NB4 (cell line): ENCODE data around the gene TMEM185B.

ENCODE experiments used
- MAX ChIP-seq: IDR thresholded peaks from 2 replicates; pipeline ENCODE4 v1.6.1; 2011; ENCODE audit warnings: low read depth, low read length
- MYC ChIP-seq: IDR thresholded peaks from 2 replicates; pipeline ENCODE4 v1.6.1; 2011; ENCODE audit warnings: low read depth, low read length
- POLR2A ChIP-seq: IDR thresholded peaks from 2 replicates; pipeline ENCODE4 v1.6.1; 2011; ENCODE audit warnings: mild to moderate bottlenecking; ENCODE audit not compliant: insufficient read length; ENCODE audit errors: extremely low read depth
- TF ChIP-seq, protein P1 (sequence below): IDR thresholded peaks from one replicate; pipeline ENCODE4 v1.5.1; 2012; ENCODE audit warnings: low read depth, low read length

DNA sequence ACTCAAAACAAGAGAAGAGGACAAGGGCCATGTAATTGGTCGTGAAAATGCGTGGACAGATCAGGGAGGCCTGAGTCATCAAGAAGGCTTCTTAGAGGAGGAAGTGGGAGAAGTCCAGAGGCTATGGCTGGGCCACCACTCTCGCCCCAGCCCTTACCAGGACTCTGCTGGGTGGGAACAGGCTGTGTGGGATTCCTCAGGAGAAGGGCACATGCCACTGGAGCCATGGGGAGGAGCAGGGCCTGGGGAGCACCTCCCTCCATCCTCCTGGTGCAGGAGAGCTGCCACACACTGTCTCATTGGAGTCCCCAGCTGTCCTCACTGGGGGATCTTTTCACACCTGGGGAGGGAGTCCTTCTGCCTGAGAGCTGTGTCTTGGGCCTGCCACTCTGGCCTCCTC is 20.0 kb upstream of the TMEM185B start:
- TF ChIP-seq, protein P1, sequence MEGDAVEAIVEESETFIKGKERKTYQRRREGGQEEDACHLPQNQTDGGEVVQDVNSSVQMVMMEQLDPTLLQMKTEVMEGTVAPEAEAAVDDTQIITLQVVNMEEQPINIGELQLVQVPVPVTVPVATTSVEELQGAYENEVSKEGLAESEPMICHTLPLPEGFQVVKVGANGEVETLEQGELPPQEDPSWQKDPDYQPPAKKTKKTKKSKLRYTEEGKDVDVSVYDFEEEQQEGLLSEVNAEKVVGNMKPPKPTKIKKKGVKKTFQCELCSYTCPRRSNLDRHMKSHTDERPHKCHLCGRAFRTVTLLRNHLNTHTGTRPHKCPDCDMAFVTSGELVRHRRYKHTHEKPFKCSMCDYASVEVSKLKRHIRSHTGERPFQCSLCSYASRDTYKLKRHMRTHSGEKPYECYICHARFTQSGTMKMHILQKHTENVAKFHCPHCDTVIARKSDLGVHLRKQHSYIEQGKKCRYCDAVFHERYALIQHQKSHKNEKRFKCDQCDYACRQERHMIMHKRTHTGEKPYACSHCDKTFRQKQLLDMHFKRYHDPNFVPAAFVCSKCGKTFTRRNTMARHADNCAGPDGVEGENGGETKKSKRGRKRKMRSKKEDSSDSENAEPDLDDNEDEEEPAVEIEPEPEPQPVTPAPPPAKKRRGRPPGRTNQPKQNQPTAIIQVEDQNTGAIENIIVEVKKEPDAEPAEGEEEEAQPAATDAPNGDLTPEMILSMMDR, result no peak
- no peak for TF ChIP-seq POLR2A
- no peak for TF ChIP-seq MYC
- TF ChIP-seq MAX, result no peak
